Measurements from ENCODE around the gene TEX11. TPM values are rescaled to one million over a fixed set of nuclear protein-coding genes. Genes with fewer than 3 reads are reported as not detected.

Gene TEX11
- total and polyA plus RNA-seq, 2 experiments from 2014 or later: 0.60 to 1.0 TPM

GRCh38 chrX:70509078-70509477 is 399.4 kb downstream of the TEX11 start (continued):
- TF ChIP-seq, protein P1, sequence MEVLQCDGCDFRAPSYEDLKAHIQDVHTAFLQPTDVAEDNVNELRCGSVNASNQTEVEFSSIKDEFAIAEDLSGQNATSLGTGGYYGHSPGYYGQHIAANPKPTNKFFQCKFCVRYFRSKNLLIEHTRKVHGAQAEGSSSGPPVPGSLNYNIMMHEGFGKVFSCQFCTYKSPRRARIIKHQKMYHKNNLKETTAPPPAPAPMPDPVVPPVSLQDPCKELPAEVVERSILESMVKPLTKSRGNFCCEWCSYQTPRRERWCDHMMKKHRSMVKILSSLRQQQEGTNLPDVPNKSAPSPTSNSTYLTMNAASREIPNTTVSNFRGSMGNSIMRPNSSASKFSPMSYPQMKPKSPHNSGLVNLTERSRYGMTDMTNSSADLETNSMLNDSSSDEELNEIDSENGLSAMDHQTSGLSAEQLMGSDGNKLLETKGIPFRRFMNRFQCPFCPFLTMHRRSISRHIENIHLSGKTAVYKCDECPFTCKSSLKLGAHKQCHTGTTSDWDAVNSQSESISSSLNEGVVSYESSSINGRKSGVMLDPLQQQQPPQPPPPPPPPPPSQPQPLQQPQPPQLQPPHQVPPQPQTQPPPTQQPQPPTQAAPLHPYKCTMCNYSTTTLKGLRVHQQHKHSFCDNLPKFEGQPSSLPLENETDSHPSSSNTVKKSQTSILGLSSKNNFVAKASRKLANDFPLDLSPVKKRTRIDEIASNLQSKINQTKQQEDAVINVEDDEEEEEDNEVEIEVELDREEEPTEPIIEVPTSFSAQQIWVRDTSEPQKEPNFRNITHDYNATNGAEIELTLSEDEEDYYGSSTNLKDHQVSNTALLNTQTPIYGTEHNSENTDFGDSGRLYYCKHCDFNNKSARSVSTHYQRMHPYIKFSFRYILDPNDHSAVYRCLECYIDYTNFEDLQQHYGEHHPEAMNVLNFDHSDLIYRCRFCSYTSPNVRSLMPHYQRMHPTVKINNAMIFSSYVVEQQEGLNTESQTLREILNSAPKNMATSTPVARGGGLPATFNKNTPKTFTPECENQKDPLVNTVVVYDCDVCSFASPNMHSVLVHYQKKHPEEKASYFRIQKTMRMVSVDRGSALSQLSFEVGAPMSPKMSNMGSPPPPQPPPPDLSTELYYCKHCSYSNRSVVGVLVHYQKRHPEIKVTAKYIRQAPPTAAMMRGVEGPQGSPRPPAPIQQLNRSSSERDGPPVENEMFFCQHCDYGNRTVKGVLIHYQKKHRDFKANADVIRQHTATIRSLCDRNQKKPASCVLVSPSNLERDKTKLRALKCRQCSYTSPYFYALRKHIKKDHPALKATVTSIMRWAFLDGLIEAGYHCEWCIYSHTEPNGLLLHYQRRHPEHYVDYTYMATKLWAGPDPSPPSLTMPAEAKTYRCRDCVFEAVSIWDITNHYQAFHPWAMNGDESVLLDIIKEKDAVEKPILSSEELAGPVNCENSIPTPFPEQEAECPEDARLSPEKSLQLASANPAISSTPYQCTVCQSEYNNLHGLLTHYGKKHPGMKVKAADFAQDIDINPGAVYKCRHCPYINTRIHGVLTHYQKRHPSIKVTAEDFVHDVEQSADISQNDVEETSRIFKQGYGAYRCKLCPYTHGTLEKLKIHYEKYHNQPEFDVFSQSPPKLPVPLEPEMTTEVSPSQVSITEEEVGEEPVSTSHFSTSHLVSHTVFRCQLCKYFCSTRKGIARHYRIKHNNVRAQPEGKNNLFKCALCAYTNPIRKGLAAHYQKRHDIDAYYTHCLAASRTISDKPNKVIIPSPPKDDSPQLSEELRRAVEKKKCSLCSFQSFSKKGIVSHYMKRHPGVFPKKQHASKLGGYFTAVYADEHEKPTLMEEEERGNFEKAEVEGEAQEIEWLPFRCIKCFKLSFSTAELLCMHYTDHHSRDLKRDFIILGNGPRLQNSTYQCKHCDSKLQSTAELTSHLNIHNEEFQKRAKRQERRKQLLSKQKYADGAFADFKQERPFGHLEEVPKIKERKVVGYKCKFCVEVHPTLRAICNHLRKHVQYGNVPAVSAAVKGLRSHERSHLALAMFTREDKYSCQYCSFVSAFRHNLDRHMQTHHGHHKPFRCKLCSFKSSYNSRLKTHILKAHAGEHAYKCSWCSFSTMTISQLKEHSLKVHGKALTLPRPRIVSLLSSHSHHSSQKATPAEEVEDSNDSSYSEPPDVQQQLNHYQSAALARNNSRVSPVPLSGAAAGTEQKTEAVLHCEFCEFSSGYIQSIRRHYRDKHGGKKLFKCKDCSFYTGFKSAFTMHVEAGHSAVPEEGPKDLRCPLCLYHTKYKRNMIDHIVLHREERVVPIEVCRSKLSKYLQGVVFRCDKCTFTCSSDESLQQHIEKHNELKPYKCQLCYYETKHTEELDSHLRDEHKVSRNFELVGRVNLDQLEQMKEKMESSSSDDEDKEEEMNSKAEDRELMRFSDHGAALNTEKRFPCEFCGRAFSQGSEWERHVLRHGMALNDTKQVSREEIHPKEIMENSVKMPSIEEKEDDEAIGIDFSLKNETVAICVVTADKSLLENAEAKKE (CRISPR knock-in tag; IDR thresholded peaks at IDR 0.05): no peak
- TF ChIP-seq JUNB (IDR thresholded peaks at IDR 0.05; ENCODE audit: unreplicated experiment) (no peak), EZH2phosphoT487 (IDR thresholded peaks at IDR 0.05; ENCODE audit: unreplicated experiment) (no peak), EZH2 (IDR thresholded peaks at IDR 0.05; ENCODE audit: low read depth, unreplicated experiment) (no peak)
- TF ChIP-seq, protein P2, sequence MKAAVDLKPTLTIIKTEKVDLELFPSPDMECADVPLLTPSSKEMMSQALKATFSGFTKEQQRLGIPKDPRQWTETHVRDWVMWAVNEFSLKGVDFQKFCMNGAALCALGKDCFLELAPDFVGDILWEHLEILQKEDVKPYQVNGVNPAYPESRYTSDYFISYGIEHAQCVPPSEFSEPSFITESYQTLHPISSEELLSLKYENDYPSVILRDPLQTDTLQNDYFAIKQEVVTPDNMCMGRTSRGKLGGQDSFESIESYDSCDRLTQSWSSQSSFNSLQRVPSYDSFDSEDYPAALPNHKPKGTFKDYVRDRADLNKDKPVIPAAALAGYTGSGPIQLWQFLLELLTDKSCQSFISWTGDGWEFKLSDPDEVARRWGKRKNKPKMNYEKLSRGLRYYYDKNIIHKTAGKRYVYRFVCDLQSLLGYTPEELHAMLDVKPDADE (IDR thresholded peaks at IDR 0.05): no peak

DNA sequence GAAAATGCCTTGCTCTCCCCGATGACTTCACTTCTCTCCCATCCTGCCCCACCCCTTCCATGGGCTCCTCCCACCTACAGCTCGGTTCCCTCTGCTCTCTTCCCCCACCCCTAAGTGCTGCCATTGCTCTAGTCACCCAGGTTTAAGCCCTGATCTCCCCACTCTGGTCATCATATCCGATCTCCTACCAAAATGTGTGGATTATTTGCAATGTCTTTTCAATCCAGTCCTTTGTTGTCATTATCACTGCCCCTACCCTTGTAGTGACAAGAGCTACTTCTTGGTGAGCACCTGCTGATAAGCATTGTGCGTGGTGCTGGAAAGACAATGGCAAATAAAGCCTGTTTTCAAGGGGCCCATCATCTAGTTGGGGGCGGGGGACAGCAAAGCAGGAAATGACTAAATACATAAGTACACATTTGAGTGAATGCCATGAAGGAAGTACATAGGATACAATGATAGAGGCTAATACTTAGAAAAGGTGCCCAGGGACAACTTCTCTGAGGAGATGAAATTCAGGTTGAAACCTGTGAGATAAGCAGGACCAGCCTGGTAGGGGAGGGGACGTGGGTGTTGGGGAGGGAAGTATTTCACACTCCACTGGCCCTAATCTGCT is 400.1 kb downstream of the TEX11 start:
- Mint-ChIP-seq H3K27me3 (ENCODE audit: insufficient read depth, low read depth, poor library complexity) (peaks cover 7% of the 10 kb centered on the region), H3K4me1 (peaks cover 35% of the 10 kb centered on the region), H3K27ac (no peak overlapping the region; the same call in 1 of the 2 replicates), H3K36me3 (ENCODE audit: low read depth) (peaks cover 16% of the 10 kb centered on the region), H3K4me3 (no peak overlapping the region), H3K9me3 (no peaks in the 10 kb centered on the region; the same call in 2 of the 3 replicates)
- Histone ChIP-seq H3K4me2 (peak overlapping the region; percentile 60; the same call in 1 of the 2 replicates), H3K36me3 (ENCODE audit: insufficient read depth) (no peaks in the 10 kb centered on the region), H3K27ac (ENCODE audit: low read depth) (no peak overlapping the region), H3F3A (replicated peaks; ENCODE audit: low read depth) (no peaks in the 10 kb centered on the region), H3K79me2 (replicated peaks; ENCODE audit: insufficient read depth) (no peaks in the 10 kb centered on the region), H3K4me3 (no peak overlapping the region), H3K9me2 (ENCODE audit: insufficient read depth) (no peaks in the 10 kb centered on the region), H3K4me1 (ENCODE audit: insufficient read depth) (peaks cover 12% of the 10 kb centered on the region), H2AFZ (no peak overlapping the region), H4K20me1 (replicated peaks; ENCODE audit: insufficient read depth) (no peaks in the 10 kb centered on the region), H3K27me3 (ENCODE audit: insufficient read depth) (no peaks in the 10 kb centered on the region)
- ATAC-seq (peak; percentile 33; the same call in 2 of the 3 replicates), DNase-seq (ENCODE audit: low spot score) (no peak)
- no peak for TF ChIP-seq EZH2 (IDR thresholded peaks at IDR 0.05; ENCODE audit: low read depth, unreplicated experiment)
- no peak for TF ChIP-seq ZNF114 (CRISPR knock-in tag; IDR thresholded peaks at IDR 0.05)
- no peak for TF ChIP-seq JUNB (IDR thresholded peaks at IDR 0.05; ENCODE audit: unreplicated experiment)
- TF ChIP-seq, protein P1 (CRISPR knock-in tag; IDR thresholded peaks at IDR 0.05): no peak
- no peak for TF ChIP-seq POLR2AphosphoS5 (IDR thresholded peaks at IDR 0.05; ENCODE audit: low read depth)
